Dedifferentiated amniotic fluid mesenchymal stem cell (primary cell): ENCODE data around the gene ANKRD36B.
"Not testable (repeated sequence)": the region's sequence is repeated elsewhere in the genome, so short reads cannot be mapped to it uniquely, and the experiment has no call there.

Experiments used
- DNase-seq: peaks from one replicate; pipeline ENCODE4 v3.0.0-alpha.2; 2016; ENCODE audit errors: extremely low spot score

ANKRD36B gene

DNA sequence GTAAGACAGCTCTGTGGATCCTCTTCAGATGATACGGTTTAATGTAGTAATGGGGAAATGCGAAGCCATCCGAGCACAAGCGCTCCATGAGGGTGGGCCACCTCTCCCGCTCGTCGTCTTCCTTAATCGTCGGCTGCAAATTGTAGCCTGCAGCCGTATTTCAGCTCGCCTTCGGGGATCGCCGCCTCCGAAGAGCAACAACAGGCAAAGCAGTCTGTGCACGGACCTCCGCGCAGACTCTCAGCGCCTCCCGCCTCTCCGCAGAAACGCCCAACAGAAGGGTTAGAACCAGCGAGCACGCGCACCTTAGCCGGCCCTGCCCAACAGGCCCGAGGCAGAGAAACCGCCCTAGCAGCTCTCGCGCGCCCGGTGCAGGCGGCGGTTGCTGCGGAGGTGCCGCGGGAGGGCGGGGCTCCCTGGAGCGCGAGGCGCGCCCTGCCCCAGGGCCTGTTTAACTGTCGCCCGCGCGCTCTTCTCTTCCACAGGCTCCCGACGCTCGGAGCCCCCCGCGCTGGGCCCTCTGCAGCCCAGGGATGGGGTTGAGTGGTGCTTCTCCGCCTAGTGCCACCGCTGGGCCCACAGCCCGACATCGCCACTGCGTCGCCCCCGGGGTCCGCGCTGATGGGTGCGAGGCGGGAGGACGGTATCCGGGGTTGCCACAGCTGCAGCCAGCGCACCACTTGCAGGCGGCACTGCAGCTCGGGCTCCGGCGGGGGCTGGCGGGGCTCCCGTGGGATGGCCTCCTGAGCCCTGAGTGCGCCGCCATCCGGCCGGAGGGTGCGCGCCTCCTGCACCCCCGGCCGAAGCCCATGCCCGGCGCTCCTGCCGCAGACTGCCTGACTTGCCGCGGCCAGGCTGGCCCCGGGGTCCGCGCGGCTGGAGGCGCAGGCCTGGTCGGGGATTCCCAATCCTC, at the start of gene ANKRD36B:
Gene ANKRD36B (minus strand): TSS at position 280 of the 913 bp plus-strand sequence. CDS start 192 bp downstream, at position 88.
- not testable (repeated sequence) for DNase-seq

DNA sequence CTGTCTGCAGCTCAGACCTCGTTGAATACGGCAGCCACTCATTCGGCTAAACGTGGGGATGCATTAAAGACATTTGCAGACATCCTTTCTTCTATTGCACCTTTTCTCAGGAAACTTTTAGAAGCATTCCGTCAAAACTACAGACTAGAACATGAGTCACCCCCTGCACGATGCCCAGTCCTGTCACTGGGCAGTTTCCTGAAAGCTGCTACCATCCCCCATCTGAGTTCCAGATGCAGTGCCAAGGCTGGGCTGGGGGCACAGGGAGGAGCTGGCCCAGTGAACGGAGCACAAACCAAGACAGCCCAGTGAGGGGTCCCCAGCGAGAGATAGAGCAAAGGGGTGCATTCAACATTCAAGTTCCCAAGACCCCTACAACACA, 36.4 kb upstream of the ANKRD36B start:
- DNase-seq: not testable (repeated sequence)

DNA sequence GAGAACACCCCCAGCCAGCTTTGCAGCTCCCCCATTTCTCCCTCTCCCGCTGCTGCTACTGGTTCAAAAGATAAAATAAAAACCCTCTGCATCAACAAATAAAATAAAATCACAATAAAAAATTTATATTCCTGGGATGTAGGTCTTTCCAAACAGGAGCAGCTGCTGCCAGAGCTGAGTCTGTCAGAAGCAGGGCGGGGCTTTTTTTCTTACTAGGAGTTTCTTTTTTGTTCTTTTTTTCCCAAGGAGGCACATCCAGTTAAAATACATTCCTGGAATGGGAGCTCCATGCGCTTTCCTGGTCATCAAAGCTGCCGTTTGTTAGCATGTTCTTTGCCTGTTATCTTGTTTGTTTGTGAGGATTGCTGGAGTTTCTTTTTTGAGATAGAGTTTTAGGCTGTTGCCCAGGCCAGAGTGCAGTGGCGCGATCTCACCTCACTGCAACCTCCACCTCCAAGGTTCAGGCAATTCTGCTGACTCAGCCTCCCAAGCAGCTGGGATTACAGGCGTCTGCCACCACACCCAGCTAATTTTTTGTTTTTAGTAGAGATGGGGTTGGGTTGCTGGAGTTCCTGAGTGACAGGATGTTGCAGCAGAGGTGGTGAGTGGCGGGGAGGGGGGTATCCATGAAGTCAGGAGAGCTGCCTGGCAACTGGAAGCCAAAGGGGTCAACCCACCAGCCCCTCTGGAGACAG, 35.8 kb upstream of the ANKRD36B start:
- DNase-seq: not testable (repeated sequence)

DNA sequence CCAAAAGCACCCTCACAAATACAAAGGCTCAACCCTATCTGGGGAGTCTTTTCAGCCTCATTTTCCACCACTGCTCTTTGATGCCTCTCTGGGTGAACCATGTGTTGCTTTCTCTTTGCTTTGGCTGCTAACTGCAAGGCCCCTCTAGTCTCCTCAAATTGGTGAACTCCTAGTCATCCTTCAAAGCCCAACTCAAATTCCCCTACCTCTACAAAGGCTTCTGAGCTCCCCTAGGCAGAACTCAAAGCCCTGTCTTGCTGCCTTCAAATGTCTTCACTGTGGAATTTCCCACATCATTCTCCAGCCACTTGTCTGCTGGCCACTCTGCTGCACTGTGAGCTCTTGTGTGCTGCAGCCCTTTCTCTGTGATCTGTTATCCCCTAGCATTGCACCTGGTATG, 33.3 kb upstream of the ANKRD36B start:
- DNase-seq: not testable (repeated sequence)

DNA sequence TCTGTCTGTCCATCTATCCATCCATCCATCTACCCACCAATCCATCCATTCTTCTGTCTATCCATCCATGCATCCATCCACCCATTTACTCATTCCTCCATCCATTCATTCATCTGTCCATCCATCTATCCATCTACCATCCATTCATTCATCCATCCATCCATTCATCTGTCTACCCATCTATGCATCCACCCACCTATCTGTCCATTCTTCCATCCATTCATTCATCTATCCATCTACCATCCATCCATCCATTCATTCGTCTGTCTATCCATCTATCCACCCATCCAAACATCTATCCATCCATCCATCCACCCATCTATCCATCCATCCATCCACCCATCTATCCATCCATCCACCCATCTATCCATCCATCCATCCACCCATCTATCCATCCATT, 30.8 kb upstream of the ANKRD36B start:
- DNase-seq: not testable (repeated sequence)

DNA sequence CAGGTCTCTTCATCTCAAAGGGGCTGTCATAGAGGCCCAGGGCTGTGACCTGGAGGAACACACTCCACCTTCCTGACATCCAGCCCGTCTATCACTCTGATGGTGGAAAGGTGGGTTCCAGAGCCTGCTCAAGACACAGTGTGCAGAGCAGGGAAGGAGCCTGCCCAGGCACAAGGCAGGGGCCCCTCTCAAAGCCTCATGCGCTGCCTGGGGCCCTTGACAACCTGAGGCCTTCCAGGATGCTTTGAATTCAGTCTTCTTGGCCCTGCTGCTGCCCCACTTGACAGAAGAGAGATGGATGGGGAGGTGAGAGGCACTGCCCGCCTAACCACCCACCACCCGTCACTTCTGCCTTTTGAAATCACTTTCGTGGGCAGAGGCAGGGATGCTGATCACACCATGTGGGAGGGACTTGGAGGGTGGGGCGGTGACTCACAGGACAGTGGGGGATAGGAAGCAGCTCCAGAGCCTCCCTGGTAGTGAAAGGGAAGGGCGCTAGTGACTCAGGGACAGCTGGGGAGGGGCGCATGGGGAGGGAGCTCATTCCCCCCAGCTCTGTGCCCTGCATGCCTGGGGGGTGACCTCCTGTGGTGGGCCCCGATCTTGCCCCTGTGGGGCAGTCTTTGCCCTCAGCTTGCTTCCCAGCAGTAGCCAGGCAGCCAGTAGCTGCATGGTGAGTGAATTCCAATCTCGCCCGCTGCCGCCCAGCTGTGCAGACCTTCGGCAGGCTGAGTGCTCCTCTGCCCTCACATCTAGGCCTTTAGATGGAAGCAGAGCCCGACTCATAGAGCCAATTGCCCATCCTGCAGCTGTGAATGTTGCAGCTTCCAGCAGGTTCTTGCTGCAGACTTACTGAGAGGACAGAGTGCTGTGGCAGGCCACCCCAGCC, 29.5 kb upstream of the ANKRD36B start:
- not testable (repeated sequence) for DNase-seq

DNA sequence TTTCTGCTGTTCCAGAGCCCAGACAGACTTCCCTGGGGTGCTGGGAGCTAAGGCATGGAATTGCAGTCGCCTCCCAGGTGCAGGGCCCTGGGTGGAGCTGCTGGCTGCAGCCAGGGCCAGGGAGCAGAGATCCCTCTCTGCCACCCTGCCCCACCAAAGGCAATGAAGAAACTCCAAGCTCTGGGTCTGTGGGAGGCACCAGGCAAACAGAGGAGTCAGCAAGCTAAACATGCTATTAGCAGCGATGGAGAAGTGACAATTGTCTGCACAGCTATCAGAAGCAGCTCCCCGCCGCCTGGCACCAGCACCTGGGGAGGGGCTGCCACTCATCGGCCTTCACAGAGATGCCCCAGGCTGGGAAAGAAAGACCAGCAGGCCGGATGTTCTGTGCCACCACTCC, 28.2 kb upstream of the ANKRD36B start:
- no peak for DNase-seq

DNA sequence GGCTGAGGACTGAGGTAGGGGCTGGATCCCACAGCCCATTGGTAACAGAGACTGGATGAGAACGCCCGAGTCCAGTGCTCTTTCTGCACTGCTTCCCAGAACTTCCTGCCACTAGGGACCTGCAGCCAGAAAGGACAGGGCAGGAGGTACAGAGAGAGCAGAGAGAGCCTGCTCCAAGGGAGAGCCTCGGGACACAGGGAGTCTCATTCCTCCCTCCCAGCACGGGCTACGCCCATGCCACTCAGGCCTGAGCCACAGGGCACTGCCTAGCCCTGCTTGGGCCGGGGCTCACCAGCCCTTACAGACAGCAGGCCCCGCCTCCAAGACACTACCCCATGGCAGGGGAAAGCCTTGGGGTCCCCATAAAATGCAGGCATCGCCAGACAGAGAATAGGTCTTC, 26.1 kb upstream of the ANKRD36B start:
- not testable (repeated sequence) for DNase-seq

DNA sequence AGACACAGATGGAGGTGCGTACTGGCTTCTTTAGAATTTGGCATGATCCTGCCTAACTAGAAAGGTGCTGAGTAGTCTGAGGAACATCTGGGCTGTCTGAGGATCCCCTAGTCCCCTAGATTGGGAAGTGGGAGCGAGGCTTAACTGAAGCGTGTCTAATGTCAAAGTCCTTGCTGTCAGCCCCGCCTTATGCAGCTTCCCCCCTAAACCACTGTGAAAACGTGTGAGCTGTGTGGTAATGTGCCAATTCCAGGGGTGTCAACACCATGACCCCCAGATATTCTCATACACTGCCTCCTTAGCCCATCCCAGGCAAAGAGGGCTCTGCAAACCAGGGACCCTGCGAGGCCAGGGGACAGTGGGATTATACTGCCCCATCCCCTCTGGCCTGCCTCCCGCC, 22.2 kb upstream of the ANKRD36B start:
- not testable (repeated sequence) for DNase-seq

DNA sequence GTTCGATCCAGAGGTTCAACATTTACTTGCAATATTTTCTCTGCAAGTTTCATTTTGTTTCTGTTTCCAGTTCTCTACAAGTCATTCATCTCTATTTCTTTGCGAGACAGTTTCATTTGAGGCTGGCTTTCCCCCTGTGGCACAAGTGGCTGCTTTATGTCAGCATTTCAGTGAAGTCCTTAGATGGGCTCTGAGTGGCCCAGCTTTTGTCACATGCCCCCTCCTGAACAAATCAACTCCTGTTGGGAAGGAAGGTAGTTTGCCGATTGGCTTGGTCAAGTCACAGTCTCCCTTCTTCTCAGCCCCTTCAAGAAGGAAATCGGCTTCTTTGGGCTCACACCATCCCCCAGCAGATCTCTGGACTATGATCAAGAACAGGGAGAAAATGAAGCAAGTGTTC, 19.1 kb upstream of the ANKRD36B start:
- not testable (repeated sequence) for DNase-seq

DNA sequence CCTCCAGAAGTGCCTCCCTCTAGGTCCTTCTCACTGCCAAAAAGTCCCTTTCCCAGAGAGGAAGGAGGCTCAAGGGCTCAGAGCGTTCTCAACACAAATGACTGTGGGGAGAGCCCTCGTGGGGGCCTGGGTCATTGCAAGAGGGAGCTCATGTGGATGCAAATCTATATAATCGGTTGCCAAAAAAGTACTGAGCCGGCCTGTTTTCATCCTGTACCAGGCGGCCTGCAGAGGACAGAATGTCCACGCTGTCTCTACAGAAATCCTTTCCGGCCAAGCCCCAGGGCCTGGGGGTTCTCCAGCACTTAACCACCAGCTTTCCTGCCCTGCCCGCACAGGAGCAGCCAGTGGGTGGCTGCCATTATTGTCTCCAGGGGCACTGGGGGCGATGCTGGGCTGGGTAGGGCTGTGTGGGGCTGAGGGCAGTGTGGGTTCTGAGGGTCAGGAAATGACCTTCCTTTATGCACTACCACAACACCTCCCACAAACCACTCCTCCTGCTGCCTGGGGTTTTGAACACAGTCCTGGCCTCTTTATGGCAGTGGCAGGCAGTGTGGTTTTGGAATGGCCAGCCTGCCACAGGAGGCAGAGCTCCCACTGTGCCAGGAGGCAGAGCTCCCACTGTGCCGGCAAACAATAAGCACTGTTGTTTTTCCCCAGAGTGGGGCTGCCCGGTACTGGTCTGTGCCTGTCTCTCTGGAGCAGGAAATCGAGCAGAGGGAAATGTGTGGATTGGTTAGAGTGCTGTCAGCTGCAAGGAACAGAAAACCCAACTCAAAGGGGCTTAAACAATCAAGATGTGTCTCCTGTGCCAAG, 16.1 kb upstream of the ANKRD36B start:
- not testable (repeated sequence) for DNase-seq

DNA sequence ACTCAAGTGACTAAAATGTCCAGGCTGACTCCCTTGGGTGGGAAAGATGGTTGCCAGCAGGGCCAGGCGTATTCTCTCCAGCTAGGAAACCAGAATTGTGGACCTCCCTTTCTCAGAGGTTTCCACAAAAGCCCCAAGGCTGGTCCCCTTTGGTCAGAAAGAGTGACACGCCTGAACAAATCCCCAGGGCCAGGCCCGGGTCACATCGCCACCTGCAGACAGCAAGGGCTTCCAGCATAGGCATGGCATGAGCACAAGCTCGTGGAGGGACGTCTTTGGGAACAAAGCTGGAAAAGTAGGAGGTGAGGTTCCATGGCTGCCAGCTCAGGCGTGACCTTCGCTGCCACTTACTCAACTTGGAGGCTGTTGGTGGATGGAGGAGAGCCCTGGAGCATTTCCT, 15.4 kb upstream of the ANKRD36B start:
- DNase-seq: not testable (repeated sequence)

DNA sequence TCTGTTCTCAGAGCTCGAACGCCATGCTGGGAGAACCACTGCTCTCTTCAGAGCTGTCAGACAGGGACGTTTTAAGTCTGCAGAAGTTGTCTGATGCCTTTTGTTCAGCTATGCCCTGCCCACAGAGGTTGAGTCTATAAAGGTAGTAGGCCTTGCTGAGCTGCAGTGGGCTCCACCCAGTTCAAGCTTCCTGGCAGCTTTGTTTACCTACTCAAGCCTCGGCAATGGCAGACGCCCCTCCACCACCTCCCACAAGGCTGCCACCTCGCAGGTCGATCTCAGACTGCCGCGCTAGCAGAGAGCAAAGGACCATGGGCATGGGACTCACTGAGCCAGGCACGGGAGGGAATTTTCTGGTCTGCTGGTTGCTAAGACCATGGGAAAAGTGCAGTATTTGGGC, 11.9 kb upstream of the ANKRD36B start:
- DNase-seq: not testable (repeated sequence)

DNA sequence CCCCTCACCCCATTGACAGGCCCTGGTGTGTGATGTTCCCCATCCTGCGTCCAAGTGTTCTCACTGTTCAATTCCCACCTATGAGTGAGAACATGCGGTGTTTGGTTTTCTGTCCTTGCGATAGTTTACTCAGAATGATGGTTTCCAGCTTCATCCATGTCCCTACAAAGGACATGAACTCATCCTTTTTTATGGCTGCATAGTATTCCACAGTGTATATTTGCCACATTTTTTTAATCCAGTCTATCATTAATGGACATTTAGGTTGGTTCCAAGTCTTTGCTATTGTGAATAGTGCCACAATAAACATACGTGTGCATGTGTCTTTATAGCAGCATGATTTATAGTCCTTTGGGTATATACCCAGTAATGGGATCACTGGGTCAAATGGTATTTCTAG, 6.5 kb upstream of the ANKRD36B start:
- DNase-seq: not testable (repeated sequence)

DNA sequence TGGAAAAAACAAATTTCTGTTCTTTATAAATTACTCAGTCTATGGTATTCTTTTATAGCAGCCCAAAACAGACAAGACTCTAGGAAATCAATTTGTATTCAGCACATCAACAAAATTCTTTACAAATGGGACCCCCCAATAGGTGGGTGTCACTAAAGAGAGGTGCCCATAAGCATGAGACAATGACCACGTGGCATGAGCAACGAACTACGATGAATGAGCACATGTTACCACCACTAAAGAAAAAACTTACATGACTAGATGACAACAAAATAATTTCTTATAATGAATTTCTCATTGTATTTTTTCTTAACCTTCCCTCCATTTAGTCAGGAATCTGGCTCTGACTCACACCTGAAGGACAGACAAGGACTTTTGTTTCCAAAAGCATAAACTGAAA, 3.8 kb upstream of the ANKRD36B start:
- not testable (repeated sequence) for DNase-seq

DNA sequence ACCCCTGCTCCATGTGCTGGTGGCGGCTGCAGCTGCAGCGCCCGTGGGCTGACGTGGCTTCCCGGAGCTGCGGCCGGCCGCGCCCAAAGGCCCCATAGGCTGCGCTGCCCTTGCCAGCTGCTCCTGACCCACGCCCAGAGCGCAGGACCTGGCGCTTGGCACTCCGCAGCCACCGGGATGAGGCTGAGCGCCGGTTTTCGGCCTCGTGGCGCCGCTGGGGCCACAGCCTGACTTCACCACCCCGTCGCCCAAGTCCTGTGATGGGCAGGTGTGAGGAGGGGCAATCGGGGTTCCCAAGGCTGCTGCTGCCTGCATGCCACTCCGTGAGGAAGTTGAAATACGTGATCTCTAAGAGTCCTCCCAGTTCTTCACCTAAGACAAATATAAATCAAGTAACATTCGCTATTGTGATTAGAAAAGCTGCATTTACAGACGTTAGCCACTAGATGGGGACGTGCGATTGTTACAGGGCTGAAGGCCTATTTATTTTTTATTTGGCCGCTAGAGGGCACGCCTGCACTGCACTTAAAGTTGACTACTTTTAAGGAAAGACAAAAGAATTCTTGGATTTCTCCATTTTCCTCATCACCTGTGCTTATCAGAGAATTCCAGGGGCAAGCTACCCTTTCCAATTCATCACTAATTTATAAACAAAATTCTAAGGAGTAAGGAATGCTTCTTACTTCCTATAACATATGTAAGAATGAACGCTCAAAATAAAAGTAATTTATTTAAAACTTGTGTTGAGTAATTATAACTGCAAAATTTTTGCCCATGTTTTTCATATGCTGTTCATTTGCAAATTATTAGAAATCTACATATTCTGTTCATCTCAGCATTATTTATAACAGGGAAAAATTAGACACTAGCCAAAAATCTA, 1.1 kb upstream of the ANKRD36B start:
- peak; percentile 91 for DNase-seq

DNA sequence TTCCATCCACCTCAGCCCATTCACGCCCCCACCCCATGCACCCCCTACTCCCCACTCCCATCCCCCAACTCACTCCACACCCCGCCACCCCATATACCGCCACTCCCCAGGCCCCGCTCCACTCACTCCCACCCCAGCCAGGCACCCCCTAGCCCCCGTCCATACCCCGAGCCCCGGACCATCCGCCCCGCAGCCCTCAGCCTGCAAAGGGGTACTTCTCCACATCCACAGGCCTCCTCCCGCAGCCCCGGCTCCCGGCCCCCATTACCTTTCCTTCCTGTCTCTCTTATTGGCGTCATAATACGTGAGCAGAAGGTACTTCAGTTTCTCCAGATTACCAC, 450 bp downstream of the ANKRD36B start:
- not testable (repeated sequence) for DNase-seq

DNA sequence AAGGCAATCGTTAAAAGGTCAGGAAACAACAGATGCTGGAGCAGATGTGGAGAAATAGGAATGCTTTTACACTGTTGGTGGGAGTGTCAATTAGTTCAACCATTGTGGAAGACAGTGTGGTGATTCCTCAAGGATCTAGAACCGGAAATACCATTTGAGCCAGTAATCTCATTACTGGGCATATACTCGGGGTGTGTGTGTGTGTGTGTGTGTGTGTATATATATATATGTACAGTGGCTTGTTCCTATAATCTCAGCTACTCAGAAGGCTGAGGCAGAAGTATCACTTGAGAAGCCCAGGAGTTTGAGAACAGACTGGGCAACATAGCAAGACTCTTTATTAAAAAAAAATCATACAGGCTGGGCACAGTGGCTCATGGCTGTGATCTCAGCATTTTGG, 24.0 kb downstream of the ANKRD36B start:
- DNase-seq: not testable (repeated sequence)

DNA sequence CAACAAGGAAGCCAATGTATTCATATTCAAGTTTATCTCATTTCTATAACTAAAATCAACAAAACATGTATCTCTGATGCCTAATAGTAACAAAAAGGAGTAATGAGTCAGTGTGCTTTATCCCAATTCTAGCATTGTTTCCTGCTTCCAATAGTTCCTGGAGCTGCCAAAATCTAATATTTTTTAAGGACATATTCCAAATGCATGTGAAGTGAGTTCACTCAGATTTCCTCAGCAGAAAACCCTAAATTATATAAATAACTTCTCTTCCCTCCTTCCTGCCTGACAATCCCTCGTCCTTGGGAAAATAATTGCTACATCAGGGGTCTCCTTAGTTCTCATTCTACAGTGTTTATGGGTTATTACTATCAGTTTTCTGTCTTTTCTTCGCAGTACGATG, 37.3 kb downstream of the ANKRD36B start:
- DNase-seq: not testable (repeated sequence)

DNA sequence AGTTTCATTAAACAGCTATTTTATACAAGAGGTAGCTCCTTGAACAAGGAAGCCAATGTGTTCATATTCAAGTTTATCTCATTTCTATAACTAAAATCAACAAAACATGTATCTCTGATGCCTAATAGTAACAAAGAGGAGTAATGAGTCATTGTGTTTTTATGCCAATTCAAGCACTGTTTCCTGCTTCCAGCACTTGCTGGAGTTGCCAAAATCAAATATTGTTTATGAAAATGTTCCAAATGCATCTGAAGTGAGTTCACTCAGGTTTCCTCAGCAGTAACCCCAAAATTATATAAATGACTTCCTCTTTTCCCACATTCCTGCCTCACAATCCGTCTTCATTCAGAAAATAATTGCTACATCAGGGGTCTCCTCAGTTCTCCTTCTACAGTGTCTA, 39.2 kb downstream of the ANKRD36B start:
- peak; percentile 12 for DNase-seq
